C4-2B (cell line): ENCODE data around the gene RTN1.

Experiments
- CTCF ChIP-seq: fragments of 450-650 bp; conservative IDR thresholded peaks from 2 replicates; pipeline ENCODE4 v1.5.1; 2017; ENCODE audit warnings: mild to moderate bottlenecking
- ZFX ChIP-seq: fragments of 450-650 bp; IDR thresholded peaks from 2 replicates; pipeline ENCODE4 v1.6.1; 2017

GRCh38 chr14:59904184-59904583 is 33.6 kb upstream of the RTN1 start:
- no peak for TF ChIP-seq CTCF
- TF ChIP-seq ZFX, result no peak
